Thoracic aorta (tissue), 2 donors: ENCODE data around the gene PLA2G4B. TPM values are rescaled to one million over a fixed set of nuclear protein-coding genes. Genes with fewer than 3 reads are reported as not detected.

Experiments used
- ATAC-seq: fragments of 150-250 bp; one replicate; pipeline ENCODE4 v1.8.0; 2017; ENCODE audit warnings: low read depth; ENCODE audit not compliant: insufficient number of reproducible peaks, low FRiP score
- DNase-seq: peaks from one replicate; pipeline ENCODE4 v3.0.0-alpha.2; 2020; ENCODE audit warnings: low spot score
- H3K27ac ChIP-seq, 2 donors: fragments of 200-600 bp; sonication (generic); 1 replicate in 1 of 2; 2 replicates in 1 of 2; pipeline ENCODE4 v1.5.1; 2016; ENCODE audit warnings: mild to moderate bottlenecking in 2 of 2, moderate library complexity in 2 of 2
- H3K27me3 ChIP-seq: fragments of 200-600 bp; sonication (generic); replicated peaks from 2 replicates; pipeline ENCODE4 v1.6.0; 2016; ENCODE audit warnings: mild to moderate bottlenecking; ENCODE audit not compliant: insufficient read depth
- H3K36me3 ChIP-seq: fragments of 200-600 bp; sonication (generic); one replicate; pipeline ENCODE4 v1.5.1; 2016
- H3K4me1 ChIP-seq, 2 donors: fragments of 200-600 bp; sonication (generic); 1 replicate in 1 of 2; 2 replicates in 1 of 2; pipeline versions ENCODE4 v1.5.1 to v1.6.0; 2016; ENCODE audit warnings: low read depth in 2 of 2, mild to moderate bottlenecking in 1 of 2; ENCODE audit not compliant: control insufficient read depth in 1 of 2
- H3K4me3 ChIP-seq: fragments of 200-600 bp; sonication (generic); 2 replicates; pipeline ENCODE4 v1.5.1; 2016; ENCODE audit warnings: mild to moderate bottlenecking
- H3K9me3 ChIP-seq: fragments of 200-600 bp; sonication (generic); 2 replicates; pipeline ENCODE4 v1.5.1; 2016
- CTCF ChIP-seq: fragments of 200-600 bp; sonication (generic); IDR thresholded peaks from one replicate; pipeline ENCODE4 v1.5.1; 2019; ENCODE audit warnings: antibody characterized with exemption
- total RNA-seq, 2 donors: library from RNA; depleted of rRNA; stranded (reverse); fragments of >200 nt; gene quantifications; one replicate each; pipeline versions ENCODE4 v1.1.0 to v1.2.3, GENCODE V29; 2016

PLA2G4B gene
- total RNA-seq, 2 donors from 2014 or later: 1.9 to 4.0 TPM

- ATAC-seq: no peak
- H3K27me3 ChIP-seq: no peaks in the 10 kb centered on the region
Observed at GRCh38 chr15:41879321-41879845, 40.7 kb downstream of the PLA2G4B start.

GRCh38 chr15:41880156-41880877 lies 41.7 kb downstream of the PLA2G4B start:
- no peak for TF ChIP-seq CTCF
- Histone ChIP-seq H3K27ac (no peak overlapping the region), H3K9me3 (no peaks in the 10 kb centered on the region), H3K4me1 (peaks cover 3 to 10% of the 10 kb centered on the region in 2 donors), H3K4me3 (no peak overlapping the region), H3K27me3 (no peaks in the 10 kb centered on the region), H3K36me3 (no peaks in the 10 kb centered on the region)
- DNase-seq (no peak), ATAC-seq (no peak)

More at GRCh38 chr15:41879321-41879845, 40.7 kb downstream of the PLA2G4B start:
- Histone ChIP-seq H3K4me1 (peaks cover 3 to 10% of the 10 kb centered on the region in 2 donors), H3K4me3 (no peak overlapping the region), H3K27ac (no peak overlapping the region), H3K9me3 (no peaks in the 10 kb centered on the region), H3K36me3 (no peaks in the 10 kb centered on the region)
- DNase-seq: no peak
- no peak for TF ChIP-seq CTCF

- no peak for TF ChIP-seq CTCF
- no peak overlapping the region for H3K27ac ChIP-seq
- no peaks in the 10 kb centered on the region for H3K9me3 ChIP-seq
- peaks cover 3 to 10% of the 10 kb centered on the region in 2 donors for H3K4me1 ChIP-seq
- ATAC-seq: no peak
- H3K4me3 ChIP-seq: no peak overlapping the region
- no peaks in the 10 kb centered on the region for H3K27me3 ChIP-seq
- H3K36me3 ChIP-seq: no peaks in the 10 kb centered on the region
- no peak for DNase-seq
Observed at GRCh38 chr15:41881086-41881485, 42.4 kb downstream of the PLA2G4B start.

GRCh38 chr15:41881550-41881919 lies 42.9 kb downstream of the PLA2G4B start:
- no peak for TF ChIP-seq CTCF
- peak overlapping the region; percentile 63 for H3K4me3 ChIP-seq
- DNase-seq (no peak), ATAC-seq (no peak)
- H3K4me1 ChIP-seq: peaks cover 3 to 10% of the 10 kb centered on the region in 2 donors
- H3K27me3 ChIP-seq: no peaks in the 10 kb centered on the region
- H3K27ac ChIP-seq: no peak overlapping the region
- H3K9me3 ChIP-seq: no peaks in the 10 kb centered on the region
- H3K36me3 ChIP-seq: no peaks in the 10 kb centered on the region

- DNase-seq (no peak), ATAC-seq (no peak)
- Histone ChIP-seq H3K36me3 (no peaks in the 10 kb centered on the region), H3K4me3 (peak overlapping the region; percentile 63), H3K4me1 (peaks cover 3 to 10% of the 10 kb centered on the region in 2 donors), H3K9me3 (no peaks in the 10 kb centered on the region), H3K27ac (no peak overlapping the region), H3K27me3 (no peaks in the 10 kb centered on the region)
- TF ChIP-seq CTCF: no peak
Observed at GRCh38 chr15:41881920-41882688, 43.5 kb downstream of the PLA2G4B start.
